ENCODE results near the gene ZBTB47.

DNA sequence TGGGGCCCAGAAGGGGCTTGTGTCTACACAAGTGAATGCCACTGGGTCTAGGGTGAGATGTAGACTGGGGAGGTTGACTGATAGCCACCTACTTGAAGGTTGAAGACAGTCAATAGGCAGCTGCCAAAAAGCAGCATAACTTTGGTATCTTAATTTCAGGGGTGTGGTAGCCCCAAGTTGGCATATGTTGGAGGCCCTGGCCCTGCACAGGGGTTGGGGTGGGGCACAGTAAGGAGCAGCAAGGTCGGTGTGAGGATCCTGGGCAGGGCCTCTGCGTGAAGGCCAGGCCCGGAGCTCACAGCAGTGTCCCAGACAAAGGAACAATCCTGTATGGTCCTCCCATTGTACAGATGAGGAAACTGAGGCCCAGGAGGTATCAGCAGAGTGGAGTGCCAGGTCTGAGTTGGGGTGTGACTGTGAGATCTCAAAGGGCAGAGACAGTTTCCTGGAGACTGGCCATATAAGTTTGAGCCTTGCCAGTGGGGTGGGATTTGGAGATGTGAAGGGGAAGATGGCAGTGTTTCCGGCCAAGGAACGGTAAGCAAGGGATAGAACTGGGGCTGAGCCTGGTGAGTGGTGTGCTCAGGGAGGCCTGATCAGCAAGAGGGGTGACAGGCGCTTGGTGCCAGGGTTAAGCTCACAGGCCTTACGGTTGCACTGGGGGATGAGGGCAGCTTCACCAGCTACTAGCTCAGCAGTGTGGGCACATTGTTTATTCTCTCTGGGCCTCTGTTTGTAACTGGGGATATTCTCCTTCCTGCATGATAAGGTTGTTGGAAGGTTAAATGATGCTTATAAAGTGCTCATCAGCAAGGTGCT, 33.5 kb downstream of the ZBTB47 start:
- TF ChIP-seq, protein P1, sequence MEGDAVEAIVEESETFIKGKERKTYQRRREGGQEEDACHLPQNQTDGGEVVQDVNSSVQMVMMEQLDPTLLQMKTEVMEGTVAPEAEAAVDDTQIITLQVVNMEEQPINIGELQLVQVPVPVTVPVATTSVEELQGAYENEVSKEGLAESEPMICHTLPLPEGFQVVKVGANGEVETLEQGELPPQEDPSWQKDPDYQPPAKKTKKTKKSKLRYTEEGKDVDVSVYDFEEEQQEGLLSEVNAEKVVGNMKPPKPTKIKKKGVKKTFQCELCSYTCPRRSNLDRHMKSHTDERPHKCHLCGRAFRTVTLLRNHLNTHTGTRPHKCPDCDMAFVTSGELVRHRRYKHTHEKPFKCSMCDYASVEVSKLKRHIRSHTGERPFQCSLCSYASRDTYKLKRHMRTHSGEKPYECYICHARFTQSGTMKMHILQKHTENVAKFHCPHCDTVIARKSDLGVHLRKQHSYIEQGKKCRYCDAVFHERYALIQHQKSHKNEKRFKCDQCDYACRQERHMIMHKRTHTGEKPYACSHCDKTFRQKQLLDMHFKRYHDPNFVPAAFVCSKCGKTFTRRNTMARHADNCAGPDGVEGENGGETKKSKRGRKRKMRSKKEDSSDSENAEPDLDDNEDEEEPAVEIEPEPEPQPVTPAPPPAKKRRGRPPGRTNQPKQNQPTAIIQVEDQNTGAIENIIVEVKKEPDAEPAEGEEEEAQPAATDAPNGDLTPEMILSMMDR (IDR thresholded peaks at IDR 0.05; ENCODE audit: low read depth, low read length): no peak
- no peak for TF ChIP-seq EZH2phosphoT487 (IDR thresholded peaks at IDR 0.05; ENCODE audit: low read depth)

All from OCI-LY3 (cell line).